CD8-positive, alpha-beta memory T cell (primary cell): ENCODE measurements around the gene TESMIN. TPM values are rescaled to one million over a fixed set of nuclear protein-coding genes. Genes with fewer than 3 reads are reported as not detected.
A peak's percentile ranks its signal among the peaks of the same experiment; 100 is the strongest.

Source experiments
- CTCF ChIA-PET: fragments of 350-600 bp; sonication (Branson Sonifier 250); formaldehyde crosslinking; loops from one replicate; lab custom pipeline; 2021; ENCODE audit warnings: antibody characterized with exemption; lab: Charles Lee
- POLR2A ChIA-PET: fragments of 350-600 bp; sonication (Branson Sonifier 250); formaldehyde crosslinking; loops from one replicate; lab custom pipeline; 2021; ENCODE audit warnings: antibody characterized with exemption; lab: Charles Lee
- DNase-seq, 5 donors: peaks; one replicate each; pipeline versions ENCODE4 v3.0.0 to v3.0.0-alpha.2; 2020 to 2022; ENCODE audit warnings: mixed read lengths in 1 of 5
- H3K27ac ChIP-seq: one replicate; pipeline ENCODE4 v1.7.0; 2013; ENCODE audit warnings: low read depth, mild to moderate bottlenecking, low read length, moderate library complexity
- H3K27me3 ChIP-seq: 2 replicates; pipeline ENCODE4 v1.7.0; 2013; ENCODE audit warnings: low read length, mild to moderate bottlenecking; ENCODE audit not compliant: insufficient read depth, poor library complexity, severe bottlenecking
- H3K36me3 ChIP-seq: 2 replicates; pipeline ENCODE4 v1.7.0; 2013; ENCODE audit warnings: mild to moderate bottlenecking, low read length, moderate library complexity; ENCODE audit not compliant: insufficient read depth
- H3K4me1 ChIP-seq: 2 replicates; pipeline ENCODE4 v1.7.0; 2013; ENCODE audit warnings: mild to moderate bottlenecking, low read length, moderate library complexity; ENCODE audit not compliant: insufficient read depth
- H3K4me3 ChIP-seq: 2 replicates; pipeline ENCODE4 v1.7.0; 2013; ENCODE audit warnings: mild to moderate bottlenecking, low read length
- H3K9me3 ChIP-seq: 2 replicates; pipeline ENCODE4 v1.7.0; 2013; ENCODE audit warnings: mild to moderate bottlenecking, low read length
- H3K27ac Mint-ChIP-seq, 8 donors: one replicate each; pipeline ENCODE4 v1.8.0; 2020 to 2021; ENCODE audit warnings: mixed read lengths in 8 of 8, mild to moderate bottlenecking in 6 of 8, inconsistent platforms in 3 of 8, moderate library complexity in 3 of 8
- H3K27me3 Mint-ChIP-seq, 2 donors: one replicate each; pipeline ENCODE4 v1.8.0; 2020 to 2021; ENCODE audit warnings: mixed read lengths in 2 of 2, mild to moderate bottlenecking in 1 of 2, moderate library complexity in 1 of 2
- H3K36me3 Mint-ChIP-seq, 3 donors: one replicate each; pipeline ENCODE4 v1.8.0; 2020 to 2021; ENCODE audit warnings: mixed read lengths in 3 of 3, inconsistent platforms in 1 of 3, mild to moderate bottlenecking in 1 of 3
- H3K4me1 Mint-ChIP-seq, 3 donors: one replicate each; pipeline ENCODE4 v1.8.0; 2020 to 2021; ENCODE audit warnings: mixed read lengths in 3 of 3, inconsistent platforms in 1 of 3, mild to moderate bottlenecking in 1 of 3
- H3K4me3 Mint-ChIP-seq, 7 donors: one replicate each; pipeline ENCODE4 v1.8.0; 2020 to 2021; ENCODE audit warnings: mixed read lengths in 7 of 7, mild to moderate bottlenecking in 6 of 7, moderate library complexity in 4 of 7, inconsistent platforms in 2 of 7
- H3K9me3 Mint-ChIP-seq, 5 donors: one replicate each; pipeline ENCODE4 v1.8.0; 2020 to 2022; ENCODE audit warnings: mixed read lengths in 5 of 5, mild to moderate bottlenecking in 3 of 5, moderate library complexity in 2 of 5, inconsistent platforms in 1 of 5
- polyA plus RNA-seq: library from polyadenylated mRNA; unstranded; fragments of 300-500 nt; fragmentation: Illumina TruSeq; gene quantifications from one replicate; pipeline ENCODE4 v1.2.3, GENCODE V29; 2021
- total RNA-seq, 2 experiments: library from RNA; stranded (reverse); gene quantifications; one replicate each; pipeline ENCODE4 v1.2.3, GENCODE V29; 2021

TESMIN gene
- 1 to 10 TPM; 1.3 TPM for total RNA-seq
- 3.2 TPM for polyA plus RNA-seq

GRCh38 chr11:68751331-68751856 lies at the start of gene TESMIN:
TSS of gene TESMIN (minus strand) at chr11:68751520. CDS start at chr11:68750660, 860 bp downstream.
- peaks cover 15 to 20% (median 16%) of the 10 kb centered on the region in 3 donors for H3K4me1 Mint-ChIP-seq
- no peaks in the 10 kb centered on the region for H3K9me3 Mint-ChIP-seq
- peak within 1 kb of the TSS; percentile 29 to 94 (median 62) for H3K27ac Mint-ChIP-seq
- no peaks in the 10 kb centered on the region for H3K27me3 Mint-ChIP-seq
- peak; percentile 80 to 93 (median 88) for DNase-seq
- H3K4me3 Mint-ChIP-seq = peak within 1 kb of the TSS; percentile 72 to 91 (median 79)
- peaks cover 4 to 16% (median 5%) of the 10 kb centered on the region in 3 donors for H3K36me3 Mint-ChIP-seq
- Histone ChIP-seq H3K27ac (no peak within 1 kb of the TSS), H3K27me3 (no peaks in the 10 kb centered on the region), H3K4me1 (no peaks in the 10 kb centered on the region), H3K4me3 (no peak within 1 kb of the TSS), H3K9me3 (no peaks in the 10 kb centered on the region), H3K36me3 (no peaks in the 10 kb centered on the region)
- ChIA-PET CTCF (interaction anchor here (1.0 to 2.3 kb wide), 2 partner anchors 92 to 93 kb away, joined by 3 to 7 read pairs; no protein-coding TSS in a partner anchor), POLR2A (interaction anchor here (0.9 kb wide), 1 partner anchor 19 kb away, joined by 4 read pairs; no protein-coding TSS in a partner anchor)

- Histone ChIP-seq H3K9me3 (no peaks in the 10 kb centered on the region), H3K36me3 (peaks cover 19% of the 10 kb centered on the region), H3K4me3 (no peak overlapping the region), H3K27ac (no peak overlapping the region), H3K4me1 (no peaks in the 10 kb centered on the region), H3K27me3 (no peaks in the 10 kb centered on the region)
- POLR2A ChIA-PET = interaction anchor here (1.0 kb wide), 1 partner anchor 48 kb away, joined by 3 read pairs; no protein-coding TSS in a partner anchor
- CTCF ChIA-PET = interaction anchor here (0.7 to 1.5 kb wide), 12 partner anchors 9 to 214 kb away, joined by 3 to 10 read pairs (median 3); partner anchors contain the start of gene CPT1A
- H3K36me3 Mint-ChIP-seq = peaks cover 0 to 83% (median 23%) of the 10 kb centered on the region in 3 donors
- no peak overlapping the region for H3K27ac Mint-ChIP-seq
- H3K4me1 Mint-ChIP-seq = peaks cover 0 to 3% (median 0%) of the 10 kb centered on the region in 3 donors
- no peaks in the 10 kb centered on the region for H3K9me3 Mint-ChIP-seq
- DNase-seq = peak in 4 of 5 donors; percentile 13 to 58 (median 22)
- no peak overlapping the region for H3K4me3 Mint-ChIP-seq
- no peaks in the 10 kb centered on the region for H3K27me3 Mint-ChIP-seq
These were observed 47.0 kb upstream of the TESMIN start for GRCh38 chr11:68798221-68798813.

- H3K36me3 Mint-ChIP-seq = peaks cover 0 to 85% (median 16%) of the 10 kb centered on the region in 3 donors
- Histone ChIP-seq H3K36me3 (peaks cover 26% of the 10 kb centered on the region), H3K4me3 (no peak overlapping the region), H3K4me1 (no peaks in the 10 kb centered on the region), H3K9me3 (no peaks in the 10 kb centered on the region), H3K27ac (no peak overlapping the region), H3K27me3 (no peaks in the 10 kb centered on the region)
- DNase-seq = no peak
- POLR2A ChIA-PET = no interaction called here
- CTCF ChIA-PET = no interaction called here
- no peaks in the 10 kb centered on the region for H3K27me3 Mint-ChIP-seq
- H3K27ac Mint-ChIP-seq = no peak overlapping the region
- no peaks in the 10 kb centered on the region for H3K9me3 Mint-ChIP-seq
- H3K4me1 Mint-ChIP-seq = peaks cover 0 to 3% (median 0%) of the 10 kb centered on the region in 3 donors
- no peak overlapping the region for H3K4me3 Mint-ChIP-seq
These were observed 45.5 kb upstream of the TESMIN start for GRCh38 chr11:68796801-68797200.

GRCh38 chr11:68792400-68792966 lies 41.2 kb upstream of the TESMIN start:
- POLR2A ChIA-PET = no interaction called here
- Histone ChIP-seq H3K27ac (no peak overlapping the region), H3K4me1 (no peaks in the 10 kb centered on the region), H3K36me3 (peaks cover 13% of the 10 kb centered on the region), H3K9me3 (no peaks in the 10 kb centered on the region), H3K4me3 (no peak overlapping the region), H3K27me3 (no peaks in the 10 kb centered on the region)
- CTCF ChIA-PET = no interaction called here
- Mint-ChIP-seq H3K36me3 (peaks cover 0 to 80% (median 14%) of the 10 kb centered on the region in 3 donors), H3K4me3 (no peak overlapping the region), H3K27ac (no peak overlapping the region), H3K27me3 (no peaks in the 10 kb centered on the region), H3K9me3 (no peaks in the 10 kb centered on the region), H3K4me1 (peaks cover 0 to 3% (median 0%) of the 10 kb centered on the region in 3 donors)
- DNase-seq = no peak

GRCh38 chr11:68784653-68785052 lies 33.3 kb upstream of the TESMIN start:
- CTCF ChIA-PET = interaction anchor here (0.9 kb wide), 1 partner anchor 59 kb away, joined by 4 read pairs; no protein-coding TSS in a partner anchor
- Histone ChIP-seq H3K4me1 (no peaks in the 10 kb centered on the region), H3K27me3 (no peaks in the 10 kb centered on the region), H3K36me3 (peaks cover 8% of the 10 kb centered on the region), H3K27ac (no peak overlapping the region), H3K4me3 (no peak overlapping the region), H3K9me3 (no peaks in the 10 kb centered on the region)
- H3K9me3 Mint-ChIP-seq = no peaks in the 10 kb centered on the region
- peak in 1 of 5 donors; percentile 33 for DNase-seq
- H3K36me3 Mint-ChIP-seq = peaks cover 10 to 76% (median 12%) of the 10 kb centered on the region in 3 donors
- POLR2A ChIA-PET = no interaction called here
- no peak overlapping the region for H3K27ac Mint-ChIP-seq
- no peaks in the 10 kb centered on the region for H3K4me1 Mint-ChIP-seq
- no peak overlapping the region for H3K4me3 Mint-ChIP-seq
- no peaks in the 10 kb centered on the region for H3K27me3 Mint-ChIP-seq

- DNase-seq = no peak
- H3K4me3 Mint-ChIP-seq = no peak overlapping the region
- ChIA-PET CTCF (no interaction called here), POLR2A (no interaction called here)
- Histone ChIP-seq H3K4me3 (no peak overlapping the region), H3K4me1 (no peaks in the 10 kb centered on the region), H3K36me3 (peaks cover 8% of the 10 kb centered on the region), H3K27ac (no peak overlapping the region), H3K27me3 (no peaks in the 10 kb centered on the region), H3K9me3 (no peaks in the 10 kb centered on the region)
- peaks cover 12 to 76% (median 13%) of the 10 kb centered on the region in 3 donors for H3K36me3 Mint-ChIP-seq
- no peak overlapping the region for H3K27ac Mint-ChIP-seq
- H3K27me3 Mint-ChIP-seq = no peaks in the 10 kb centered on the region
- H3K9me3 Mint-ChIP-seq = no peaks in the 10 kb centered on the region
- no peaks in the 10 kb centered on the region for H3K4me1 Mint-ChIP-seq
These were observed 32.0 kb upstream of the TESMIN start for GRCh38 chr11:68783216-68783821.

GRCh38 chr11:68782711-68783110 lies 31.4 kb upstream of the TESMIN start:
- H3K27ac Mint-ChIP-seq = no peak overlapping the region
- ChIA-PET POLR2A (no interaction called here), CTCF (no interaction called here)
- no peaks in the 10 kb centered on the region for H3K4me1 Mint-ChIP-seq
- Histone ChIP-seq H3K36me3 (peaks cover 12% of the 10 kb centered on the region), H3K9me3 (no peaks in the 10 kb centered on the region), H3K4me1 (no peaks in the 10 kb centered on the region), H3K27ac (no peak overlapping the region), H3K27me3 (no peaks in the 10 kb centered on the region), H3K4me3 (no peak overlapping the region)
- no peak for DNase-seq
- H3K36me3 Mint-ChIP-seq = peaks cover 16 to 79% (median 17%) of the 10 kb centered on the region in 3 donors
- no peak overlapping the region for H3K4me3 Mint-ChIP-seq
- no peaks in the 10 kb centered on the region for H3K27me3 Mint-ChIP-seq
- no peaks in the 10 kb centered on the region for H3K9me3 Mint-ChIP-seq
